Stimulated activated memory B cell treated with anti-CD40 and anti-IgM and Interleukin-4, amounts not matched to agents 10 μg/mL and 1 μg/mL and 100 μg/mL, for 72 hours (primary cell): ENCODE measurements around the gene SMPD1.

Experiments used
- ATAC-seq: fragments of 150-1000 bp; cut with Tn5 transposase; 2 replicates; pipeline ENCODE4 v1.10.0; 2021
- H3K27ac Mint-ChIP-seq: one replicate; pipeline ENCODE4 v1.8.0; 2022; ENCODE audit warnings: mild to moderate bottlenecking, mixed read lengths
- H3K27me3 Mint-ChIP-seq: one replicate; pipeline ENCODE4 v1.8.0; 2022; ENCODE audit warnings: mixed read lengths
- H3K36me3 Mint-ChIP-seq: one replicate; pipeline ENCODE4 v1.8.0; 2022; ENCODE audit warnings: mixed read lengths
- H3K4me1 Mint-ChIP-seq: one replicate; pipeline ENCODE4 v1.8.0; 2022; ENCODE audit warnings: mixed read lengths
- H3K4me3 Mint-ChIP-seq: one replicate; pipeline ENCODE4 v1.8.0; 2022; ENCODE audit warnings: mild to moderate bottlenecking, moderate library complexity, mixed read lengths
- H3K9me3 Mint-ChIP-seq: one replicate; pipeline ENCODE4 v1.8.0; 2022; ENCODE audit warnings: mixed read lengths

The SMPD1 gene

GRCh38 chr11:6389905-6390717 lies at the start of gene SMPD1:
Gene SMPD1, plus strand, starts transcription at chr11:6390474. Its CDS starts 125 bp downstream, at chr11:6390599.
- Mint-ChIP-seq H3K27me3 (no peaks in the 10 kb centered on the region), H3K36me3 (peaks cover 10% of the 10 kb centered on the region), H3K9me3 (no peaks in the 10 kb centered on the region), H3K27ac (peak within 1 kb of the TSS; percentile 89), H3K4me3 (peak within 1 kb of the TSS; percentile 85), H3K4me1 (peaks cover 37% of the 10 kb centered on the region)
- ATAC-seq: peak; percentile 97

GRCh38 chr11:6345366-6345765 lies 44.9 kb upstream of the SMPD1 start:
- Mint-ChIP-seq H3K4me3 (no peak overlapping the region), H3K9me3 (no peaks in the 10 kb centered on the region), H3K36me3 (no peaks in the 10 kb centered on the region), H3K4me1 (no peaks in the 10 kb centered on the region), H3K27ac (no peak overlapping the region), H3K27me3 (peaks cover 13% of the 10 kb centered on the region)
- no peak for ATAC-seq

- H3K36me3 Mint-ChIP-seq: no peaks in the 10 kb centered on the region
- ATAC-seq: no peak
- no peak overlapping the region for H3K4me3 Mint-ChIP-seq
- H3K27ac Mint-ChIP-seq: no peak overlapping the region
- no peaks in the 10 kb centered on the region for H3K4me1 Mint-ChIP-seq
- no peaks in the 10 kb centered on the region for H3K9me3 Mint-ChIP-seq
- H3K27me3 Mint-ChIP-seq: no peaks in the 10 kb centered on the region
Measured at GRCh38 chr11:6350043-6350442, 40.2 kb upstream of the SMPD1 start.

GRCh38 chr11:6350486-6350885 lies 39.8 kb upstream of the SMPD1 start:
- Mint-ChIP-seq H3K9me3 (no peaks in the 10 kb centered on the region), H3K4me1 (no peaks in the 10 kb centered on the region), H3K36me3 (no peaks in the 10 kb centered on the region), H3K27me3 (no peaks in the 10 kb centered on the region), H3K4me3 (no peak overlapping the region), H3K27ac (no peak overlapping the region)
- ATAC-seq: no peak

- Mint-ChIP-seq H3K4me1 (peaks cover under 1% of the 10 kb centered on the region), H3K27ac (no peak overlapping the region), H3K27me3 (no peaks in the 10 kb centered on the region), H3K9me3 (no peaks in the 10 kb centered on the region), H3K4me3 (no peak overlapping the region), H3K36me3 (no peaks in the 10 kb centered on the region)
- ATAC-seq: no peak
Measured at GRCh38 chr11:6351782-6352382, 38.4 kb upstream of the SMPD1 start.

GRCh38 chr11:6353367-6353987 lies 36.8 kb upstream of the SMPD1 start:
- Mint-ChIP-seq H3K9me3 (no peaks in the 10 kb centered on the region), H3K27ac (no peak overlapping the region), H3K4me3 (no peak overlapping the region), H3K27me3 (no peaks in the 10 kb centered on the region), H3K36me3 (no peaks in the 10 kb centered on the region), H3K4me1 (peaks cover 6% of the 10 kb centered on the region)
- peak; percentile 62 for ATAC-seq

GRCh38 chr11:6354651-6355485 lies 35.4 kb upstream of the SMPD1 start:
- no peak for ATAC-seq
- Mint-ChIP-seq H3K36me3 (no peaks in the 10 kb centered on the region), H3K27ac (no peak overlapping the region), H3K27me3 (no peaks in the 10 kb centered on the region), H3K9me3 (no peaks in the 10 kb centered on the region), H3K4me3 (no peak overlapping the region), H3K4me1 (peaks cover 6% of the 10 kb centered on the region)

GRCh38 chr11:6356503-6357055 lies 33.7 kb upstream of the SMPD1 start:
- Mint-ChIP-seq H3K27ac (no peak overlapping the region), H3K4me1 (peaks cover 6% of the 10 kb centered on the region), H3K4me3 (no peak overlapping the region), H3K9me3 (no peaks in the 10 kb centered on the region), H3K27me3 (no peaks in the 10 kb centered on the region), H3K36me3 (no peaks in the 10 kb centered on the region)
- ATAC-seq: no peak

- no peaks in the 10 kb centered on the region for H3K9me3 Mint-ChIP-seq
- no peaks in the 10 kb centered on the region for H3K36me3 Mint-ChIP-seq
- H3K27ac Mint-ChIP-seq: no peak overlapping the region
- H3K4me3 Mint-ChIP-seq: no peak overlapping the region
- no peaks in the 10 kb centered on the region for H3K27me3 Mint-ChIP-seq
- H3K4me1 Mint-ChIP-seq: peaks cover 6% of the 10 kb centered on the region
- peak; percentile 66 for ATAC-seq
Measured at GRCh38 chr11:6357222-6357621, 33.1 kb upstream of the SMPD1 start.

GRCh38 chr11:6360183-6360582 lies 30.1 kb upstream of the SMPD1 start:
- no peak overlapping the region for H3K27ac Mint-ChIP-seq
- no peak overlapping the region for H3K4me3 Mint-ChIP-seq
- H3K4me1 Mint-ChIP-seq: peaks cover 6% of the 10 kb centered on the region
- no peaks in the 10 kb centered on the region for H3K36me3 Mint-ChIP-seq
- no peaks in the 10 kb centered on the region for H3K27me3 Mint-ChIP-seq
- no peak for ATAC-seq
- no peaks in the 10 kb centered on the region for H3K9me3 Mint-ChIP-seq

GRCh38 chr11:6362185-6362872 lies 27.9 kb upstream of the SMPD1 start:
- no peak for ATAC-seq
- Mint-ChIP-seq H3K4me3 (no peak overlapping the region), H3K27ac (no peak overlapping the region), H3K4me1 (peaks cover 1% of the 10 kb centered on the region), H3K9me3 (no peaks in the 10 kb centered on the region), H3K27me3 (no peaks in the 10 kb centered on the region), H3K36me3 (no peaks in the 10 kb centered on the region)

- no peaks in the 10 kb centered on the region for H3K36me3 Mint-ChIP-seq
- no peaks in the 10 kb centered on the region for H3K4me1 Mint-ChIP-seq
- no peak overlapping the region for H3K27ac Mint-ChIP-seq
- H3K27me3 Mint-ChIP-seq: no peaks in the 10 kb centered on the region
- ATAC-seq: peak; percentile 83
- H3K9me3 Mint-ChIP-seq: no peaks in the 10 kb centered on the region
- H3K4me3 Mint-ChIP-seq: no peak overlapping the region
Measured at GRCh38 chr11:6362873-6363678, 27.2 kb upstream of the SMPD1 start.

GRCh38 chr11:6365659-6366058 lies 24.6 kb upstream of the SMPD1 start:
- H3K27ac Mint-ChIP-seq: no peak overlapping the region
- ATAC-seq: no peak
- H3K36me3 Mint-ChIP-seq: no peaks in the 10 kb centered on the region
- no peaks in the 10 kb centered on the region for H3K4me1 Mint-ChIP-seq
- no peak overlapping the region for H3K4me3 Mint-ChIP-seq
- no peaks in the 10 kb centered on the region for H3K27me3 Mint-ChIP-seq
- H3K9me3 Mint-ChIP-seq: no peaks in the 10 kb centered on the region

- Mint-ChIP-seq H3K9me3 (no peaks in the 10 kb centered on the region), H3K27me3 (no peaks in the 10 kb centered on the region), H3K4me3 (no peak overlapping the region), H3K4me1 (no peaks in the 10 kb centered on the region), H3K36me3 (no peaks in the 10 kb centered on the region), H3K27ac (no peak overlapping the region)
- no peak for ATAC-seq
Measured at GRCh38 chr11:6371825-6372224, 18.4 kb upstream of the SMPD1 start.
